ENCODE results near the gene SRCIN1.

The SRCIN1 gene

GRCh38 chr17:38617967-38618760, 12.4 kb upstream of the SRCIN1 start:
- no peak for DNase-seq (ENCODE audit: low read depth)

- no peak for DNase-seq (ENCODE audit: low read depth)
Measured at GRCh38 chr17:38617074-38617860, 11.5 kb upstream of the SRCIN1 start.

GRCh38 chr17:38616361-38616760, 10.6 kb upstream of the SRCIN1 start:
- no peak for DNase-seq (ENCODE audit: low read depth)

- DNase-seq (ENCODE audit: low read depth) = no peak
Measured at GRCh38 chr17:38613981-38614779, 8.4 kb upstream of the SRCIN1 start.

- no peak for DNase-seq (ENCODE audit: low read depth)
Measured at GRCh38 chr17:38613525-38613980, 7.8 kb upstream of the SRCIN1 start.

GRCh38 chr17:38611872-38612376, 6.2 kb upstream of the SRCIN1 start:
- DNase-seq (ENCODE audit: low read depth) = no peak

GRCh38 chr17:38611070-38611786, 5.5 kb upstream of the SRCIN1 start:
- no peak for DNase-seq (ENCODE audit: low read depth)

- no peak for DNase-seq (ENCODE audit: low read depth)
Measured at GRCh38 chr17:38609280-38610031, 3.7 kb upstream of the SRCIN1 start.

GRCh38 chr17:38608648-38609047, 2.9 kb upstream of the SRCIN1 start:
- DNase-seq (ENCODE audit: low read depth) = no peak

- no peak for DNase-seq (ENCODE audit: low read depth)
Measured at GRCh38 chr17:38606646-38607611, 1.2 kb upstream of the SRCIN1 start.

GRCh38 chr17:38605411-38605840, 326 bp downstream of the SRCIN1 start:
- no peak for DNase-seq (ENCODE audit: low read depth)

GRCh38 chr17:38604479-38605403, 1.0 kb downstream of the SRCIN1 start:
- no peak for DNase-seq (ENCODE audit: low read depth)

GRCh38 chr17:38603786-38604478, 1.8 kb downstream of the SRCIN1 start:
- DNase-seq (ENCODE audit: low read depth) = no peak

GRCh38 chr17:38602956-38603785, 2.6 kb downstream of the SRCIN1 start:
- DNase-seq (ENCODE audit: low read depth) = no peak

GRCh38 chr17:38602453-38602852, 3.3 kb downstream of the SRCIN1 start:
- no peak for DNase-seq (ENCODE audit: low read depth)

GRCh38 chr17:38601539-38602351, 4.0 kb downstream of the SRCIN1 start:
- no peak for DNase-seq (ENCODE audit: low read depth)

Measured in HS-27A (cell line).